Aorta (tissue), 5 donors: ENCODE data around the gene ENO1. TPM values are rescaled to one million over a fixed set of nuclear protein-coding genes. Genes with fewer than 3 reads are reported as not detected.

ENCODE experiments used
- ATAC-seq: fragments of 200-7000 bp; cut with Tn5 transposase; one replicate; pipeline ENCODE4 v1.9.1; 2022; ENCODE audit warnings: moderate library complexity; ENCODE audit not compliant: low FRiP score
- DNase-seq, 2 donors: peaks; one replicate each; pipeline ENCODE4 v3.0.0-alpha.2; 2020
- H3K27ac ChIP-seq, 2 donors: one replicate each; pipeline ENCODE4 v1.5.1; 2013; ENCODE audit warnings: low read length in 2 of 2, mild to moderate bottlenecking in 2 of 2, moderate library complexity in 2 of 2, control low read depth in 1 of 2, inconsistent platforms in 1 of 2, low read depth in 1 of 2
- H3K27me3 ChIP-seq, 2 donors: one replicate each; pipeline ENCODE4 v1.6.1; 2013; ENCODE audit warnings: control low read depth in 1 of 2, low read length in 1 of 2, mild to moderate bottlenecking in 1 of 2, moderate library complexity in 1 of 2; ENCODE audit not compliant: insufficient read depth in 2 of 2, control insufficient read depth in 1 of 2
- H3K36me3 ChIP-seq, 2 donors: one replicate each; pipeline ENCODE4 v1.6.1; 2013; ENCODE audit warnings: control low read depth in 1 of 2, low read length in 1 of 2, mild to moderate bottlenecking in 1 of 2; ENCODE audit not compliant: insufficient read depth in 2 of 2, control insufficient read depth in 1 of 2
- H3K4me1 ChIP-seq, 2 donors: one replicate each; pipeline ENCODE4 v1.6.1; 2013; ENCODE audit warnings: low read length in 2 of 2, control low read depth in 1 of 2, mild to moderate bottlenecking in 1 of 2, moderate library complexity in 1 of 2; ENCODE audit not compliant: insufficient read depth in 2 of 2, control insufficient read depth in 1 of 2
- H3K4me3 ChIP-seq, 2 donors: one replicate each; pipeline ENCODE4 v1.5.1; 2013; ENCODE audit warnings: low read length in 2 of 2, control low read depth in 1 of 2, mild to moderate bottlenecking in 1 of 2
- H3K9me3 ChIP-seq: one replicate; pipeline ENCODE4 v1.6.1; 2013; ENCODE audit warnings: mild to moderate bottlenecking, low read length; ENCODE audit not compliant: control insufficient read depth
- WGBS, 2 donors: extraction: QIAGEN DNeasy Blood & Tissue Kit; methylation state at CpG; one replicate each; pipeline ENCODE4 v1.1.7; 2013; 5-methylcytosine and 5-hydroxymethylcytosine counted together
- intact Hi-C, 2 donors: fragments of 100-400 bp; cut with DNase I; formaldehyde crosslinking; loops; one replicate each; pipeline versions ENCODE4 v1.14.2 to v1.15.0; 2022
- polyA plus RNA-seq, 2 donors: library from polyadenylated mRNA; stranded (reverse); fragments of 200-250 nt; gene quantifications; one replicate each; pipeline ENCODE4 v1.2.3, GENCODE V29; 2013
- total RNA-seq, 2 donors: library from RNA; stranded (reverse); fragmentation: NEBNext Ultra II Directional; extraction: Animal tissue kit (Norgen Biotek cat#: 25700); gene quantifications; one replicate each; pipeline ENCODE4 v1.2.1, GENCODE V29; 2021
- donor health status: healthy with polysubstance abuse.
- donor health status: Bipolar disorder and iron deficiency.
- donor health status: DM: no; HTN: no; CAD: no.
- donor health status: DM: no; HTN: no; CAD: no.
- donor health status: DM: yes; HTN: yes; CAD: no.

The ENO1 gene
- total and polyA plus RNA-seq, 4 donors, result 333 to 688 (median 528) TPM

GRCh38 chr1:8817412-8818324, 60.8 kb downstream of the ENO1 start, which contains the start of gene RERE:
RERE (minus strand) TSS chr1:8817640.
- Histone ChIP-seq H3K27me3 (no peaks in the 10 kb centered on the region), H3K4me3 (peak within 1 kb of the TSS; percentile 63 to 99), H3K4me1 (no peaks in the 10 kb centered on the region), H3K27ac (peak within 1 kb of the TSS; percentile 72 to 97), H3K9me3 (no peaks in the 10 kb centered on the region), H3K36me3 (no peaks in the 10 kb centered on the region)
- WGBS, 2 donors, result 0% methylated on average over 55 to 82 of the region's 82 CpGs
- peak; percentile 95 to 97 for DNase-seq
- intact Hi-C loops, result no loop called here
- peak; percentile 99 for ATAC-seq

- 0% methylated on average over 41 of the region's 41 CpGs for WGBS, 2 donors
- no peaks in the 10 kb centered on the region for H3K27me3 ChIP-seq
- ATAC-seq, result peak; percentile 57
- no peaks in the 10 kb centered on the region for H3K4me1 ChIP-seq
- no peaks in the 10 kb centered on the region for H3K36me3 ChIP-seq
- peak; percentile 53 to 74 for DNase-seq
- H3K27ac ChIP-seq, result peak overlapping the region in 1 of 2 donors; percentile 6
- H3K4me3 ChIP-seq, result peak overlapping the region; percentile 51 to 94
- intact Hi-C loops, result no loop called here
- H3K9me3 ChIP-seq, result no peaks in the 10 kb centered on the region
These were observed 61.6 kb downstream of the ENO1 start for GRCh38 chr1:8816831-8817411.

GRCh38 chr1:8816264-8816663, 62.2 kb downstream of the ENO1 start:
- no peak for DNase-seq
- intact Hi-C loops, result no loop called here
- Histone ChIP-seq H3K36me3 (no peaks in the 10 kb centered on the region), H3K27me3 (no peaks in the 10 kb centered on the region), H3K27ac (no peak overlapping the region), H3K4me3 (peak overlapping the region; percentile 51 to 94), H3K4me1 (no peaks in the 10 kb centered on the region), H3K9me3 (no peaks in the 10 kb centered on the region)
- WGBS, 2 donors, result 3% methylated on average over 3 of the region's 3 CpGs
- no peak for ATAC-seq

GRCh38 chr1:8815582-8816151, 62.8 kb downstream of the ENO1 start:
- intact Hi-C loops, result no loop called here
- H3K27me3 ChIP-seq, result no peaks in the 10 kb centered on the region
- ATAC-seq (no peak), DNase-seq (no peak)
- WGBS, 2 donors, result 2 to 3% methylated on average over 2 of the region's 2 CpGs
- H3K9me3 ChIP-seq, result no peaks in the 10 kb centered on the region
- H3K4me1 ChIP-seq, result no peaks in the 10 kb centered on the region
- H3K4me3 ChIP-seq, result peak overlapping the region in 1 of 2 donors; percentile 34
- H3K36me3 ChIP-seq, result no peaks in the 10 kb centered on the region
- peak overlapping the region in 1 of 2 donors; percentile 10 for H3K27ac ChIP-seq

GRCh38 chr1:8814865-8815264, 63.6 kb downstream of the ENO1 start:
- H3K27me3 ChIP-seq, result no peaks in the 10 kb centered on the region
- H3K4me3 ChIP-seq, result no peak overlapping the region
- intact Hi-C loops, result no loop called here
- ATAC-seq (no peak), DNase-seq (no peak)
- 62 to 71% methylated on average over 5 of the region's 5 CpGs for WGBS, 2 donors
- no peak overlapping the region for H3K27ac ChIP-seq
- no peaks in the 10 kb centered on the region for H3K9me3 ChIP-seq
- H3K36me3 ChIP-seq, result no peaks in the 10 kb centered on the region
- no peaks in the 10 kb centered on the region for H3K4me1 ChIP-seq

GRCh38 chr1:8813991-8814390, 64.5 kb downstream of the ENO1 start:
- Histone ChIP-seq H3K9me3 (no peaks in the 10 kb centered on the region), H3K4me3 (no peak overlapping the region), H3K36me3 (no peaks in the 10 kb centered on the region), H3K4me1 (no peaks in the 10 kb centered on the region), H3K27ac (no peak overlapping the region), H3K27me3 (no peaks in the 10 kb centered on the region)
- intact Hi-C loops, result no loop called here
- ATAC-seq (no peak), DNase-seq (no peak)

GRCh38 chr1:8813016-8813763, 65.3 kb downstream of the ENO1 start:
- intact Hi-C loops, result no loop called here
- H3K9me3 ChIP-seq, result no peaks in the 10 kb centered on the region
- H3K4me3 ChIP-seq, result no peak overlapping the region
- DNase-seq, result no peak
- no peaks in the 10 kb centered on the region for H3K36me3 ChIP-seq
- no peak for ATAC-seq
- H3K4me1 ChIP-seq, result no peaks in the 10 kb centered on the region
- 57 to 64% methylated on average over 6 of the region's 6 CpGs for WGBS, 2 donors
- no peaks in the 10 kb centered on the region for H3K27me3 ChIP-seq
- H3K27ac ChIP-seq, result no peak overlapping the region

- Histone ChIP-seq H3K27ac (no peak overlapping the region), H3K36me3 (no peaks in the 10 kb centered on the region), H3K27me3 (no peaks in the 10 kb centered on the region), H3K4me3 (no peak overlapping the region), H3K4me1 (no peaks in the 10 kb centered on the region), H3K9me3 (no peaks in the 10 kb centered on the region)
- ATAC-seq, result no peak
- intact Hi-C loops, result no loop called here
- DNase-seq, result no peak
- 54 to 73% methylated on average over 6 of the region's 6 CpGs for WGBS, 2 donors
These were observed 66.4 kb downstream of the ENO1 start for GRCh38 chr1:8812081-8812480.
